Measurements from ENCODE around the gene OGN.

GRCh38 chr9:92350740-92351133, 53.6 kb downstream of the OGN start:
- TF ChIP-seq CTCF (conservative IDR thresholded peaks at IDR 0.05 in 1 of 2, IDR thresholded peaks at IDR 0.05 in 1 of 2; ENCODE audit: extremely low read depth in 1 of 2, insufficient read depth in 1 of 2, low read depth in 1 of 2, low read length in 2 of 2) (no peak), EZH2 (IDR thresholded peaks at IDR 0.05; ENCODE audit: borderline replicate concordance, low read length) (no peak)

All from mammary epithelial cell (primary cell).